Measurements from ENCODE around the gene ADARB2.

DNA sequence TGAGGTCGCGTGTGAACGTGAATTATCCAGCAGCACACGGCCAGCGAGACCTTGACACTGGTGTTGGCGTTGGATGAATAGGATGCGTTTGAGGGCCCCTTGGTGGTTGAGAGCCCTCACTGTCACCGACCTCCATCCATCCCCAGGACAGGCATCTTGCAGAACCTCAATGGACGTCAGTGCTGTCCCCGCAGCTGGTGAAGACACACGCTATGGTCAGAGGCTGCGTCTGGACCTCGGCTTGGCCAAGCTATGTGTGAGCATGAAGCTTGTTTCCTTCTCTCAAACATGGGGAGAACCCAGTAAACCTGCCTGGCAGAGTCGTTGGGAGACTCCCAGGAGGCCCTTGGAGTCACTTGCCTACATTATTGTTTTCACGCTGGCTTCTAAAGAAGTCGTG is 229.2 kb downstream of the ADARB2 start:
- no peak for TF ChIP-seq POLR2A (IDR thresholded peaks at IDR 0.05)
- TF ChIP-seq, protein P1, sequence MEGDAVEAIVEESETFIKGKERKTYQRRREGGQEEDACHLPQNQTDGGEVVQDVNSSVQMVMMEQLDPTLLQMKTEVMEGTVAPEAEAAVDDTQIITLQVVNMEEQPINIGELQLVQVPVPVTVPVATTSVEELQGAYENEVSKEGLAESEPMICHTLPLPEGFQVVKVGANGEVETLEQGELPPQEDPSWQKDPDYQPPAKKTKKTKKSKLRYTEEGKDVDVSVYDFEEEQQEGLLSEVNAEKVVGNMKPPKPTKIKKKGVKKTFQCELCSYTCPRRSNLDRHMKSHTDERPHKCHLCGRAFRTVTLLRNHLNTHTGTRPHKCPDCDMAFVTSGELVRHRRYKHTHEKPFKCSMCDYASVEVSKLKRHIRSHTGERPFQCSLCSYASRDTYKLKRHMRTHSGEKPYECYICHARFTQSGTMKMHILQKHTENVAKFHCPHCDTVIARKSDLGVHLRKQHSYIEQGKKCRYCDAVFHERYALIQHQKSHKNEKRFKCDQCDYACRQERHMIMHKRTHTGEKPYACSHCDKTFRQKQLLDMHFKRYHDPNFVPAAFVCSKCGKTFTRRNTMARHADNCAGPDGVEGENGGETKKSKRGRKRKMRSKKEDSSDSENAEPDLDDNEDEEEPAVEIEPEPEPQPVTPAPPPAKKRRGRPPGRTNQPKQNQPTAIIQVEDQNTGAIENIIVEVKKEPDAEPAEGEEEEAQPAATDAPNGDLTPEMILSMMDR (IDR thresholded peaks at IDR 0.05) = no peak
